ENCODE data around the gene CNGB1. TPM values are rescaled to one million over a fixed set of nuclear protein-coding genes. Genes with fewer than 3 reads are reported as not detected.
"Not testable (repeated sequence)": the region's sequence is repeated elsewhere in the genome, so short reads cannot be mapped to it uniquely, and the experiment has no call there.

Gene CNGB1
- total and polyA plus RNA-seq, 2 experiments from 2014 or later = not detected

- H3K27ac ChIP-seq = no peak overlapping the region
- DNase-seq (ENCODE audit: low read depth in 1 of 2, low spot score in 1 of 2) = no peak
- H3K9me3 ChIP-seq (ENCODE audit: low read depth) = no peaks in the 10 kb centered on the region
- no peaks in the 10 kb centered on the region for H3K4me1 ChIP-seq (ENCODE audit: low read depth)
- H3K36me3 ChIP-seq = no peaks in the 10 kb centered on the region
- no peaks in the 10 kb centered on the region for H3K27me3 ChIP-seq
- no peak for TF ChIP-seq CTCF (IDR thresholded peaks at IDR 0.05; ENCODE audit: low read depth, low read length)
- no peak overlapping the region for H3K4me3 ChIP-seq
Measured at GRCh38 chr16:57837305-57838125, 133.4 kb downstream of the CNGB1 start.

GRCh38 chr16:57835439-57835838 lies 135.5 kb downstream of the CNGB1 start:
- H3K27ac ChIP-seq; H3K36me3 ChIP-seq; H3K9me3 ChIP-seq (ENCODE audit: low read depth); H3K4me1 ChIP-seq (ENCODE audit: low read depth); H3K27me3 ChIP-seq; H3K4me3 ChIP-seq: not testable (repeated sequence)
- peak in 1 of 2 donors; percentile 33 for DNase-seq (ENCODE audit: low read depth in 1 of 2, low spot score in 1 of 2)

GRCh38 chr16:57834936-57835335 lies 136.0 kb downstream of the CNGB1 start:
- no peak overlapping the region for H3K27ac ChIP-seq
- no peaks in the 10 kb centered on the region for H3K27me3 ChIP-seq
- H3K4me3 ChIP-seq = no peak overlapping the region
- H3K36me3 ChIP-seq = no peaks in the 10 kb centered on the region
- DNase-seq (ENCODE audit: low read depth in 1 of 2, low spot score in 1 of 2) = peak in 1 of 2 donors; percentile 29
- H3K4me1 ChIP-seq (ENCODE audit: low read depth) = no peaks in the 10 kb centered on the region
- H3K9me3 ChIP-seq (ENCODE audit: low read depth) = no peaks in the 10 kb centered on the region
- TF ChIP-seq CTCF (IDR thresholded peaks at IDR 0.05; ENCODE audit: low read depth, low read length) = no peak

Other genes with a start within 250 kb of the CNGB1 start
- 46.4 and 52.5 TPM in 2 replicates for gene KATNB1, start 235.4 kb downstream of the CNGB1 start, total RNA-seq
- gene KATNB1, start 235.4 kb downstream of the CNGB1 start, polyA plus RNA-seq = 42.8 and 49.4 TPM in 2 replicates
- 28.4 and 50.1 TPM in 2 replicates for gene KIFC3, start 168.6 kb downstream of the CNGB1 start, total RNA-seq
- 24.8 and 33.0 TPM in 2 replicates for gene KIFC3, start 168.6 kb downstream of the CNGB1 start, polyA plus RNA-seq
- gene ZNF319, start 29.5 kb upstream of the CNGB1 start, total RNA-seq = 11.6 and 12.4 TPM in 2 replicates
- gene ZNF319, start 29.5 kb upstream of the CNGB1 start, polyA plus RNA-seq = 12.3 and 13.3 TPM in 2 replicates
- 41.4 and 48.3 TPM in 2 replicates for gene USB1, start 30.3 kb upstream of the CNGB1 start, total RNA-seq
- gene USB1, start 30.3 kb upstream of the CNGB1 start, polyA plus RNA-seq = 40.2 and 60.8 TPM in 2 replicates
- gene MMP15, start 54.6 kb upstream of the CNGB1 start, total RNA-seq = 391 and 473 TPM in 2 replicates
- gene MMP15, start 54.6 kb upstream of the CNGB1 start, polyA plus RNA-seq = 317 and 388 TPM in 2 replicates
- 154 and 198 TPM in 2 replicates for gene CFAP20, start 158.3 kb upstream of the CNGB1 start, total RNA-seq
- gene CFAP20, start 158.3 kb upstream of the CNGB1 start, polyA plus RNA-seq = 118 and 137 TPM in 2 replicates
- gene CSNK2A2, start 227.0 kb upstream of the CNGB1 start, total RNA-seq = 35.5 and 44.3 TPM in 2 replicates
- 26.7 and 35.9 TPM in 2 replicates for gene CSNK2A2, start 227.0 kb upstream of the CNGB1 start, polyA plus RNA-seq